Calu3 (cell line): ENCODE measurements around the gene TRIML2. TPM values are rescaled to one million over a fixed set of nuclear protein-coding genes. Genes with fewer than 3 reads are reported as not detected.
A peak's percentile ranks its signal among the peaks of the same experiment; 100 is the strongest.
"Not testable (repeated sequence)": the region's sequence is repeated elsewhere in the genome, so short reads cannot be mapped to it uniquely, and the experiment has no call there.

Source experiments
- BruUV-seq: library from RNA; stranded (reverse); fragments of 400-500 nt; replicated peaks from 2 replicates; lab custom pipeline; 2021; lab: Mats Ljungman, UMichigan
- CTCF ChIA-PET: fragments of 300-600 bp; sonication (Branson Sonifier 250); formaldehyde crosslinking; loops from one replicate; lab custom pipeline; 2022; ENCODE audit warnings: antibody characterized with exemption; lab: Charles Lee
- DNase-seq: peaks from one replicate; pipeline ENCODE4 v3.0.0; 2022
- H3K27ac Mint-ChIP-seq: one replicate; pipeline ENCODE4 v1.8.0; 2022; ENCODE audit warnings: mixed read lengths; ENCODE audit not compliant: unreplicated experiment
- H3K27me3 Mint-ChIP-seq: one replicate; pipeline ENCODE4 v1.8.0; 2022; ENCODE audit warnings: mixed read lengths; ENCODE audit not compliant: unreplicated experiment
- H3K36me3 Mint-ChIP-seq: one replicate; pipeline ENCODE4 v1.8.0; 2022; ENCODE audit warnings: mild to moderate bottlenecking, moderate library complexity, mixed read lengths; ENCODE audit not compliant: insufficient read depth, unreplicated experiment
- H3K4me1 Mint-ChIP-seq: one replicate; pipeline ENCODE4 v1.8.0; 2022; ENCODE audit warnings: mild to moderate bottlenecking, low read depth, mixed read lengths; ENCODE audit not compliant: unreplicated experiment
- H3K4me3 Mint-ChIP-seq: one replicate; pipeline ENCODE4 v1.8.0; 2022; ENCODE audit warnings: mild to moderate bottlenecking, low read depth, moderate library complexity, mixed read lengths; ENCODE audit not compliant: unreplicated experiment
- H3K9me3 Mint-ChIP-seq: one replicate; pipeline ENCODE4 v1.8.0; 2022; ENCODE audit warnings: low read depth, mixed read lengths; ENCODE audit not compliant: unreplicated experiment
- CTCF ChIP-seq: fragments of 200-600 bp; IDR thresholded peaks from one replicate; pipeline ENCODE4 v1.8.0; 2022; ENCODE audit warnings: antibody characterized with exemption; ENCODE audit not compliant: unreplicated experiment
- intact Hi-C: fragments of 100-400 bp; cut with micrococcal nuclease; formaldehyde crosslinking; loops from one replicate; pipeline ENCODE4 v1.10.0; 2022; ENCODE audit not compliant: unreplicated experiment
- total RNA-seq: library from RNA; stranded (reverse); gene quantifications from 2 replicates; pipeline ENCODE4 v1.2.3, GENCODE V29; 2022

TRIML2 gene
- total RNA-seq, 1 experiment from 2014 or later: not detected

- CTCF ChIA-PET: interaction anchor here (0.7 kb wide), 1 partner anchor 322 kb away, joined by 3 read pairs; no protein-coding TSS in a partner anchor
- no peak for TF ChIP-seq CTCF
- Mint-ChIP-seq H3K9me3 (peaks cover 2% of the 10 kb centered on the region), H3K4me3 (no peak overlapping the region), H3K27ac (no peak overlapping the region), H3K27me3 (no peaks in the 10 kb centered on the region), H3K4me1 (no peaks in the 10 kb centered on the region), H3K36me3 (peaks cover 6% of the 10 kb centered on the region)
- no peak for DNase-seq
- no TSS peak for BruUV-seq
- intact Hi-C loops: no loop called here
Measured at GRCh38 chr4:188053302-188053701, 56.1 kb downstream of the TRIML2 start.

- CTCF ChIA-PET: no interaction called here
- TF ChIP-seq CTCF: no peak
- H3K4me1 Mint-ChIP-seq: no peaks in the 10 kb centered on the region
- no peaks in the 10 kb centered on the region for H3K9me3 Mint-ChIP-seq
- peaks cover 4% of the 10 kb centered on the region for H3K36me3 Mint-ChIP-seq
- intact Hi-C loops: no loop called here
- no TSS peak for BruUV-seq
- H3K4me3 Mint-ChIP-seq: no peak overlapping the region
- no peaks in the 10 kb centered on the region for H3K27me3 Mint-ChIP-seq
- H3K27ac Mint-ChIP-seq: no peak overlapping the region
- DNase-seq: no peak
Measured at GRCh38 chr4:188046657-188047056, 62.7 kb downstream of the TRIML2 start.

- intact Hi-C loops, H3K27ac Mint-ChIP-seq, H3K36me3 Mint-ChIP-seq, DNase-seq, BruUV-seq, H3K27me3 Mint-ChIP-seq, H3K4me1 Mint-ChIP-seq, H3K9me3 Mint-ChIP-seq, CTCF ChIA-PET, H3K4me3 Mint-ChIP-seq: not testable (repeated sequence)
Measured at GRCh38 chr4:188045461-188045860, 63.9 kb downstream of the TRIML2 start.

- H3K27ac Mint-ChIP-seq: no peak overlapping the region
- H3K4me1 Mint-ChIP-seq: no peaks in the 10 kb centered on the region
- H3K9me3 Mint-ChIP-seq: no peaks in the 10 kb centered on the region
- DNase-seq: no peak
- intact Hi-C loops: no loop called here
- no peaks in the 10 kb centered on the region for H3K27me3 Mint-ChIP-seq
- H3K36me3 Mint-ChIP-seq: peaks cover 6% of the 10 kb centered on the region
- CTCF ChIA-PET: no interaction called here
- TF ChIP-seq CTCF: no peak
- no peak overlapping the region for H3K4me3 Mint-ChIP-seq
- BruUV-seq: no TSS peak
Measured at GRCh38 chr4:188043154-188043553, 66.2 kb downstream of the TRIML2 start.

GRCh38 chr4:188042191-188042590 is 67.2 kb downstream of the TRIML2 start:
- Mint-ChIP-seq H3K4me3 (peak overlapping the region; percentile 49), H3K4me1 (no peaks in the 10 kb centered on the region), H3K27me3 (no peaks in the 10 kb centered on the region), H3K9me3 (no peaks in the 10 kb centered on the region), H3K27ac (no peak overlapping the region), H3K36me3 (peaks cover 6% of the 10 kb centered on the region)
- BruUV-seq: no TSS peak
- intact Hi-C loops: no loop called here
- DNase-seq: no peak
- TF ChIP-seq CTCF: no peak
- CTCF ChIA-PET: interaction anchor here (0.6 kb wide), 1 partner anchor 944 kb away, joined by 4 read pairs; no protein-coding TSS in a partner anchor
